Heart left ventricle (tissue), 16 donors: Measurements from ENCODE around the gene KLHDC7B. TPM values are rescaled to one million over a fixed set of nuclear protein-coding genes. Genes with fewer than 3 reads are reported as not detected.

ENCODE experiments used
- ATAC-seq, 4 donors: fragments of 200-7000 bp; cut with Tn5 transposase; one replicate each; pipeline ENCODE4 v1.9.1; 2020 to 2022; ENCODE audit warnings: moderate library complexity in 4 of 4, mild to moderate bottlenecking in 3 of 4, moderate number of reproducible peaks in 1 of 4
- DNase-seq, 5 donors: peaks; one replicate each; pipeline ENCODE4 v3.0.0-alpha.2; 2020
- H3K27ac ChIP-seq, 12 donors: fragments of 200-600 bp; sonication (generic) in 4 of 12; one replicate each; pipeline versions ENCODE4 v1.5.0 to v1.8.0; 2016 to 2022; ENCODE audit warnings: mild to moderate bottlenecking in 2 of 12
- H3K27me3 ChIP-seq, 9 donors: fragments of 200-600 bp; sonication (generic) in 2 of 9; one replicate each; pipeline versions ENCODE4 v1.5.1 to v1.8.0; 2016 to 2022; ENCODE audit warnings: mild to moderate bottlenecking in 3 of 9
- H3K36me3 ChIP-seq, 9 donors: fragments of 200-600 bp; sonication (generic) in 2 of 9; one replicate each; pipeline versions ENCODE4 v1.5.0 to v1.8.0; 2018 to 2022; ENCODE audit warnings: mild to moderate bottlenecking in 2 of 9
- H3K4me1 ChIP-seq, 12 donors: fragments of 200-600 bp; sonication (generic) in 4 of 12; one replicate each; pipeline versions ENCODE4 v1.5.0 to v1.8.0; 2016 to 2022; ENCODE audit warnings: mild to moderate bottlenecking in 3 of 12
- H3K4me3 ChIP-seq, 12 donors: fragments of 200-600 bp; sonication (generic) in 4 of 12; one replicate each; pipeline versions ENCODE4 v1.5.0 to v1.8.0; 2017 to 2022; ENCODE audit warnings: mild to moderate bottlenecking in 9 of 12, moderate library complexity in 4 of 12
- H3K9me3 ChIP-seq, 12 donors: fragments of 200-600 bp; sonication (generic) in 4 of 12; one replicate each; pipeline versions ENCODE4 v1.5.0 to v1.8.0; 2016 to 2022; ENCODE audit warnings: mild to moderate bottlenecking in 1 of 12
- CTCF ChIP-seq, 12 donors: fragments of 200-600 bp; sonication (generic) in 4 of 12; IDR thresholded peaks; one replicate each; pipeline versions ENCODE4 v1.5.0 to v1.8.0; 2018 to 2022; ENCODE audit warnings: antibody characterized with exemption in 12 of 12, mild to moderate bottlenecking in 5 of 12
- POLR2A ChIP-seq, 2 donors: fragments of 450-650 bp; IDR thresholded peaks; one replicate each; pipeline ENCODE4 v1.6.1; 2017; ENCODE audit warnings: antibody characterized with exemption in 2 of 2, mild to moderate bottlenecking in 2 of 2, moderate library complexity in 2 of 2
- WGBS, 4 donors: extraction: QIAGEN DNeasy Blood & Tissue Kit in 2 of 4; methylation state at CpG; one replicate each; pipeline versions ENCODE4 v1.1.5 to v1.1.7; 2013 to 2018; 5-methylcytosine and 5-hydroxymethylcytosine counted together
- intact Hi-C, 10 donors: fragments of 100-400 bp; cut with DNase I; formaldehyde crosslinking; loops; one replicate each; pipeline versions ENCODE4 v1.11.1 to v1.14.2; 2022
- polyA plus RNA-seq, 2 donors: library from polyadenylated mRNA; stranded (reverse); fragments of 200-250 nt; gene quantifications; one replicate each; pipeline ENCODE4 v1.2.3, GENCODE V29; 2013
- total RNA-seq, 9 donors: library from RNA; depleted of rRNA in 2 of 9; stranded (reverse); fragments of >200 nt in 2 of 9; fragmentation: NEBNext Ultra II Directional in 3 of 9; extraction: Animal tissue kit (Norgen Biotek cat#: 25700) in 3 of 9; gene quantifications; one replicate each; pipeline versions ENCODE4 v1.1.0 to v1.2.4, GENCODE V29; 2016 to 2023
- donor health status: ischemic (EF 13 %, LVEDD 7.1; RV severe dilation, severe dysfunction).
- donor health status: healthy with polysubstance abuse.
- donor health status: DM: no; HTN: yes; CAD: no.
- donor health status: DM: no; HTN: no; CAD: no.
- donor health status: ischemic (EF 25% LVEDD 6.9; RV normal size, moderate dysfunction).
- donor health status: ischemic (EF 25% LVEDD 5.7; RV mildly dilated, moderate dysfunction).
- donor health status: healthy.
- donor health status: DM: yes; HTN: yes; CAD: no.
- donor health status: ischemic (EF 35%, LVEDD 5.7; RV mildly dilated, moderate dysfunction).
- donor health status: nonischemic (EF 11% LVEDD 7.7; RV severe dilation, severe dysfunction).
- donor health status: DM: yes; HTN: yes; CAD: no.
- donor health status: PGD.
- donor health status: ischemic (EF 29% LVEDD 5.4; RV normal size, mild dysfunction).
- donor health status: nonischemic (EF 23%, LVEDD 6.1; RV moderate dilation, normal function).

Gene KLHDC7B
- total and polyA plus RNA-seq, 11 donors, result 0.08 to 1.3 (median 0.13) TPM; not detected in 6

- Histone ChIP-seq H3K27ac (no peak overlapping the region), H3K4me1 (peaks cover 0 to 37% (median 25%) of the 10 kb centered on the region in 12 donors), H3K4me3 (no peak overlapping the region), H3K27me3 (no peaks in the 10 kb centered on the region), H3K36me3 (peaks cover 0 to 73% (median 54%) of the 10 kb centered on the region in 9 donors), H3K9me3 (no peaks in the 10 kb centered on the region)
- ATAC-seq, result no peak
- intact Hi-C loops, result loop anchor here in 1 of 10 donors (10.0 kb wide), 1 partner anchor 279 kb away; the partner anchor contains the start of gene TUBGCP6
- DNase-seq, result peak in 1 of 5 donors; percentile 21
- 93 to 94% (median 94%) methylated on average over 16 of the region's 16 CpGs for WGBS, 4 donors
- no peak for TF ChIP-seq CTCF (IDR thresholded peaks at IDR 0.05)
- TF ChIP-seq POLR2A (IDR thresholded peaks at IDR 0.05), result no peak
Observed at GRCh38 chr22:50523458-50523805, 22.3 kb upstream of the KLHDC7B start.

- peaks cover 0 to 73% (median 48%) of the 10 kb centered on the region in 9 donors for H3K36me3 ChIP-seq
- peaks cover 0 to 44% (median 25%) of the 10 kb centered on the region in 12 donors for H3K4me1 ChIP-seq
- H3K9me3 ChIP-seq, result no peaks in the 10 kb centered on the region
- intact Hi-C loops, result loop anchor here in 2 of 10 donors (2.0 to 10.0 kb wide), 2 partner anchors 15 to 279 kb away; partner anchors contain the start of genes NCAPH2 (in 1 of the 2) and TUBGCP6 (in 1 of the 2)
- no peaks in the 10 kb centered on the region for H3K27me3 ChIP-seq
- peak overlapping the region in 11 of 12 donors; percentile 47 to 89 (median 76) for H3K4me3 ChIP-seq
- TF ChIP-seq CTCF (IDR thresholded peaks at IDR 0.05), result no peak
- no peak for TF ChIP-seq POLR2A (IDR thresholded peaks at IDR 0.05)
- peak overlapping the region in 4 of 12 donors; percentile 95 to 99 (median 97) for H3K27ac ChIP-seq
- DNase-seq (peak in 4 of 5 donors; percentile 22 to 64 (median 30)), ATAC-seq (no peak)
- WGBS, 4 donors, result 75 to 82% (median 81%) methylated on average over 20 to 25 of the region's 25 CpGs
Observed at GRCh38 chr22:50523806-50524675, 21.7 kb upstream of the KLHDC7B start.

GRCh38 chr22:50524676-50525103 is 21.0 kb upstream of the KLHDC7B start:
- intact Hi-C loops, result loop anchor here in 4 of 10 donors (1.0 to 10.0 kb wide), 6 partner anchors 16 to 280 kb away; partner anchors contain the start of genes NCAPH2 (in 2 of the 4), SYCE3 (in 2 of the 4) and TUBGCP6 (in 1 of the 4)
- Histone ChIP-seq H3K4me1 (peaks cover 0 to 48% (median 28%) of the 10 kb centered on the region in 12 donors), H3K36me3 (peaks cover 0 to 70% (median 42%) of the 10 kb centered on the region in 9 donors), H3K9me3 (no peaks in the 10 kb centered on the region), H3K27me3 (peaks cover 0 to 6% (median 0%) of the 10 kb centered on the region in 9 donors), H3K4me3 (peak overlapping the region; percentile 47 to 89 (median 74)), H3K27ac (peak overlapping the region; percentile 83 to 99 (median 94))
- WGBS, 4 donors, result 7 to 8% (median 8%) methylated on average over 18 to 19 of the region's 19 CpGs
- DNase-seq (peak in 2 of 5 donors; percentile 39 to 53), ATAC-seq (no peak)
- TF ChIP-seq POLR2A (IDR thresholded peaks at IDR 0.05), result no peak
- no peak for TF ChIP-seq CTCF (IDR thresholded peaks at IDR 0.05)
